Muscle layer of colon (tissue), 2 donors: ENCODE data around the gene ZNF414.

ENCODE experiments used
- H3K27ac ChIP-seq: one replicate; pipeline ENCODE4 v1.7.0; 2013; ENCODE audit warnings: low read depth, mild to moderate bottlenecking, low read length, moderate library complexity
- H3K27me3 ChIP-seq, 2 donors: one replicate each; pipeline ENCODE4 v1.7.0; 2013; ENCODE audit warnings: low read length in 2 of 2, mild to moderate bottlenecking in 2 of 2; ENCODE audit not compliant: insufficient read depth in 2 of 2, control insufficient read depth in 1 of 2
- H3K36me3 ChIP-seq: one replicate; pipeline ENCODE4 v1.7.0; 2013; ENCODE audit warnings: mild to moderate bottlenecking, low read length; ENCODE audit not compliant: insufficient read depth
- H3K4me1 ChIP-seq: one replicate; pipeline ENCODE4 v1.7.0; 2013; ENCODE audit warnings: mild to moderate bottlenecking, low read length; ENCODE audit not compliant: insufficient read depth
- H3K4me3 ChIP-seq, 2 donors: one replicate each; pipeline ENCODE4 v1.7.0; 2013; ENCODE audit warnings: low read length in 2 of 2, low read depth in 1 of 2, mild to moderate bottlenecking in 1 of 2, moderate library complexity in 1 of 2
- H3K9ac ChIP-seq: one replicate; pipeline ENCODE4 v1.7.0; 2013; ENCODE audit warnings: low read length
- H3K9me3 ChIP-seq: one replicate; pipeline ENCODE4 v1.7.0; 2013; ENCODE audit warnings: mild to moderate bottlenecking, low read length
- donor health status: abdominal sarcoma.
- donor health status: Adenocarcinoma of cecum.

ZNF414 gene

DNA sequence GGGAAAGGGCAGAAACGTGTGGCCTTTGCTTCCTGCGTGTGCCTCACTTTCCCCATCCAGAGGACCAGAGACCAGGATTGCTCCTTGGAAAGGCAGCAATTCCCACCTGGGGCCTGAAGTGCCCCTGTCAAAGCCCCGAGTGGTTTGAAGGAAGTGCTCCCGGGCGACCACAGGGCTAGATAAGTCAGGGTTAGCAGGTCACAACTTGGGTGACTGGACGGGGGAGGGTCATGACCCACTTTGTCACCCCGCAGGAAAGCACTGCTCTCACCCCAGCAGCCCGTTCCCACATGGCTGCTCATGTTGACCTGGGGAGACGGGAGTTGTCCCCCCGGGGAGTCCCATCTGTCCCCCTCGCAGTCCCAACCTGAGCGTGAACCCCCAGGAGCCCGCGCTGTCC, 12.0 kb downstream of the ZNF414 start:
- Histone ChIP-seq H3K27me3 (no peaks in the 10 kb centered on the region), H3K27ac (no peak overlapping the region), H3K36me3 (no peaks in the 10 kb centered on the region), H3K4me3 (no peak overlapping the region), H3K9me3 (no peaks in the 10 kb centered on the region), H3K4me1 (peaks cover 6% of the 10 kb centered on the region), H3K9ac (no peak overlapping the region)

DNA sequence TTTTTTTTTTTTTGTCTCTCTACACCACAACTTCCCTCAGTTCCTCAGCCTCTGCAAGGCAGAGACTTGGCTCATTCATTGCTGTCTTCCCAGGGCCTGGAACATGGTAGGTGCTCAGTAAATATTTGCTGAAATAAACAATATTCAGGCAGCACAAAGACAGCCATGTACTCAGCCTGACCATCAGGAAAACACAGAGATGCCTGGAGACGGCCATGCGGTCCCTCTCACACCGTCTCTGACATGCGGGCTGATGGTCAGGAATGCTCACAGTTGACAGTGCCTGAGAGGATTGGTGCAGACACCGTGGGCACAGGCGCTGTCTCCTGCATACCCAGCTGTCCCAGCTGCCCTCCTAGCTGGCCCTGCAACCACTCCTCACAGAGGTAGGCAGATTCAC, 12.5 kb downstream of the ZNF414 start:
- Histone ChIP-seq H3K4me1 (peaks cover 4% of the 10 kb centered on the region), H3K4me3 (no peak overlapping the region), H3K27ac (no peak overlapping the region), H3K9me3 (no peaks in the 10 kb centered on the region), H3K27me3 (no peaks in the 10 kb centered on the region), H3K9ac (no peak overlapping the region), H3K36me3 (no peaks in the 10 kb centered on the region)

DNA sequence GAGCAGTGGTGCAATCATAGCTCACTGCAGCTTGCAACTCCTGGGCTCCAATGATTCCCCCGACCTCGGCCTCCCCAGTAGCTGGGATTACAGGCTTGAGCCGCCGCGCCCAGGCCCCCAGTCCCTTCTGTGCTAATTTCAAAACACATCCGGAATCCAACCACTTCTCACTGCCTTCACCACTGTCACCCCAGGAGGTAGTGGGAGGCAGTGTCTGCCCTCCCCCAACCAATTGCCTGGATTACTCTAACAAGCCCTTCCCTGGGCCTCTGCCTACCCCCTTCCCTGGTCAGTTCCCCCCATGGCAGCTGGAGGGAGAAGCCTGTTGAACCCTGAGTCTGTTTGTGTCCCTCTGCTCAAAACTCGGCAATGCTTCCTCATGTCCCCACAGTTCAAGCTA, 13.8 kb downstream of the ZNF414 start:
- no peak overlapping the region for H3K9ac ChIP-seq
- H3K27me3 ChIP-seq, result no peaks in the 10 kb centered on the region
- H3K36me3 ChIP-seq, result no peaks in the 10 kb centered on the region
- H3K4me3 ChIP-seq, result no peak overlapping the region
- no peak overlapping the region for H3K27ac ChIP-seq
- no peaks in the 10 kb centered on the region for H3K4me1 ChIP-seq
- no peaks in the 10 kb centered on the region for H3K9me3 ChIP-seq

DNA sequence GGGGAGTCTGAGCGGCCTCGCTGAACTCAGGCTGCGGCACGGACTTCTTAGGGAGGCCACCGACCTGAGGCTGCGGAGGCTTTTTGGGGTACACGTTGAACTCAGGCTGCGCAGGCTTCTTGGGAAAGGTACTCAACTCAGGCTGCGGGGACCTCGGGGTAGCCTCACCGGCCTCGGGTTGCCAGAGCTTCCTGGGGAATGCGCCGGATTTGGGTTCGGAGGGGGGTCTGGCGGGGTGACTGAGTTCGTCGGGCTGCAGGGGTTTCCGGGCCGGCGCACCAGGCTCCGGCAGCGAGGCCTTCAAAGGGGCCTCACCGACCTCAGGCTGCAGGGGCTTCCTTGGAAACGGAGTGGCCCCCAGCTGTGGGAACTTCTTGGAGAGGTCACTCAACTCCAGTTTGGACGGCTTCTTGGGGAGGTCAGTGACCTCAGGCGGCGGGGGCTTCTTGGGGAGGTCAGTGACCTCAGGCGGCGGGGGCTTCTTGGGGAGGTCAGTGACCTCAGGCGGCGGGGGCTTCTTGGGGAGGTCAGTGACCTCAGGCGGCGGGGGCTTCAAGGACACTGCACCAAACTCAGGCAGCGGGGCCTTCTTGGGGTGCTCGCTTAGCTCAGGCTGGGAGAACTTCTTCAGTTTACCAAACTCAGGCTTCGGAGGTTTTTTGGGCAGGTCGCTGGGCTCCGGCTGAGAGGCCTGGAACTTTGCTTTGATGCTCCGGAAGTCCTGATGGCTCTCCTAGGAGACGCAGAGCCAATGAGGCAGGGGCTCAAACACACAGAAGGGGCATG, 14.7 kb downstream of the ZNF414 start:
- no peaks in the 10 kb centered on the region for H3K4me1 ChIP-seq
- H3K9ac ChIP-seq, result no peak overlapping the region
- H3K4me3 ChIP-seq, result no peak overlapping the region
- no peaks in the 10 kb centered on the region for H3K36me3 ChIP-seq
- H3K27ac ChIP-seq, result no peak overlapping the region
- no peaks in the 10 kb centered on the region for H3K27me3 ChIP-seq
- no peaks in the 10 kb centered on the region for H3K9me3 ChIP-seq

DNA sequence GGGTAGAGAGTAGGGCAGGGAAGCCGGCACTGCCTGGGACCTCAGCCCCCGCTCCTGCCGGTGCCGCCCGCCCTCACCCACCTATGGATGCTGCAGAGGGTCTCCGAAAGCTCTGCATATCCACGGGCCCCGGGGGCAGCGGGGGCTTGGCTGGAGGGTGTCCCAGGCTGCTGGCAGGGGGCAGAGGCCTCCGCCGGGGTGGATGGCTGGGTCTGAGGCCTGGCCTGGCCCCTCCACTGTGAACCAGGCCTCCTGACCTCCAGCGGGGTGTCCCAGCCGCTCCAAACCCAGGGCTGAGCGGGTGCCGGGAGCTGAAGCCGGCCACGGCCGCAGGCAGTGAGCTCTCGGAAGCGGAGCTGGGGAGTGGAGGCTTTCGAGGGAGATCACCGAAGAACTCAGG, 15.7 kb downstream of the ZNF414 start:
- H3K36me3 ChIP-seq, result no peaks in the 10 kb centered on the region
- H3K27me3 ChIP-seq, result no peaks in the 10 kb centered on the region
- H3K27ac ChIP-seq, result no peak overlapping the region
- no peaks in the 10 kb centered on the region for H3K4me1 ChIP-seq
- no peak overlapping the region for H3K4me3 ChIP-seq
- H3K9me3 ChIP-seq, result no peaks in the 10 kb centered on the region
- H3K9ac ChIP-seq, result no peak overlapping the region

DNA sequence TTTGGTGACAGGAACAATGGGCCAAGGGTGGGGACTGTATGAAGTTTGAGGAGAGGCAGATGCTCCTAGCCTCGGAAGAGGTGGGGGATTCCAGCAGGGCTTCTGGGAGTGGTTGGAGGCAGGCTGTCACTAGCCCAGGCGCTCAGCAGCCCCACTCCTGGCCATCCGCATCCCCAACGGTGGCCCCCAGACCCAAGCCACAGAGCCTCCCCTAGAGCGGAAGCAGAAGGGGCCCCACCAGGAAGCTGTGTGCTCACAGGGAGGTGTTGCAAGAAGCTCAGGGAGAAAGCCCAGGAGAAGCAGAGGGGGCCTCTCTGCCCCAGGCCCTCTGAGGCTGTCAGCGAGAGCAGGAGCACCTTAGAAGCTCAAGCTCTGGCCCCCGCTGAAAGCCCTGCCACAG, 19.8 kb downstream of the ZNF414 start:
- H3K4me1 ChIP-seq, result no peaks in the 10 kb centered on the region
- H3K9me3 ChIP-seq, result no peaks in the 10 kb centered on the region
- no peak overlapping the region for H3K9ac ChIP-seq
- peaks cover 7% of the 10 kb centered on the region for H3K36me3 ChIP-seq
- no peak overlapping the region for H3K27ac ChIP-seq
- H3K27me3 ChIP-seq, result no peaks in the 10 kb centered on the region
- no peak overlapping the region for H3K4me3 ChIP-seq

DNA sequence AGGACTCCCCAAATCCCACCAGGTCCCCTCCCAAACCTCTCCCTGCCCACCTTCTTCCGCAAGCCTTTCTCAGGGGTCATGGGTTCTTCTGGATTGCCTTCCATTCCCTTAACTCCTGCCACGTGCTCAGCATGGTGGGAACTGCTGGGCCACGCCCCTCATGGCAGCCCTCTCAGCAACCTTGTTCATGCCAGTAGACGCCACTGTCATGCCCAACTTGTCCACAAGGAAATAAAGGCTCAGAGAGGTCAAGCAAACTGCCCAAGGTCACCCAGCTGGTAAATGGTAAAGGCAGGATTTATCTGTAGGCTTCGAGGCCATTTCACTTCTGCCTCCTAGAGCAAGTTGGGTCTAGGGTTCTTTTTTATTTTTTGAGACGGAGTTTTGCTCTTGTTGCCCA, 22.4 kb downstream of the ZNF414 start:
- no peaks in the 10 kb centered on the region for H3K27me3 ChIP-seq
- no peak overlapping the region for H3K9ac ChIP-seq
- peaks cover 33% of the 10 kb centered on the region for H3K36me3 ChIP-seq
- H3K27ac ChIP-seq, result no peak overlapping the region
- no peak overlapping the region for H3K4me3 ChIP-seq
- no peaks in the 10 kb centered on the region for H3K4me1 ChIP-seq
- no peaks in the 10 kb centered on the region for H3K9me3 ChIP-seq

DNA sequence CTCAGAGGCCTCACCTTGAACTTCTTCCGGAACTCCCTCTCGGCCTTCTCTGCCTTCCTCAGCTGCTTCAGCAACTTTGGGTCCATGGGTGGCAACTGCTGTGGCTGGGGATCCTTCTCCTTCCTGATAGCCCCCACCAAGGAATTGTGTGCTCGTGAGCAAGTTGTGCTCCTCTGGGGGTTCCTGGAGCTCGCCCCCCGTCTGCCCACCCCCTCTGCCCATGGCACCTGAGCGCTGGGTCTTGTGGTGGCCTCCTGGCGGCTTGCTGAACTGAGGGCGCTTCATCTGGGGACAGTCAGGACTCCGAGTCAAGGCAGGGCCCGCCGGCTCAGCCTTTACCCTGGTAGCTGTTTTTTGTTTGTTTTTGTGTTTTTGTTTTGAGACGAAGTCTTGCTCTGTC, 23.1 kb downstream of the ZNF414 start:
- H3K4me3 ChIP-seq, result no peak overlapping the region
- H3K9ac ChIP-seq, result no peak overlapping the region
- H3K36me3 ChIP-seq, result peaks cover 40% of the 10 kb centered on the region

DNA sequence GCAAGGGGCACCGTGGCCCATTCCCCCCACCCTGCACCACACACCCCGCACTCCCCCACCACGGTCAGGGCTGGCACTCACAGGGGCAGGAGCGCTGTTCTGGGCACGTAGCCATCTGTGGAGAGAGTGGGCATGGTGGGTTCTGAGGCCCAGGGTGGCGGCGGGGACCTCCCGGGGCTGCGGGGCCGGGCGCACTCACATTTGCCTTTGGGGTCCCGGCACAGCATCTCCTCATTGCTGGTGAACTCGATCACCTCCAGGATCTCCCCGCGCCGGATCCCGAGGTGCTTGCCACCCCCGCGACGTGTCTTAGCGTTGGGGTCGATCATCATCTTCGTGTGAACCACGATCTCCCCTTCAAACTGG, 23.6 kb downstream of the ZNF414 start:
- Histone ChIP-seq H3K9me3 (no peaks in the 10 kb centered on the region), H3K9ac (no peak overlapping the region), H3K4me3 (no peak overlapping the region), H3K4me1 (no peaks in the 10 kb centered on the region), H3K27me3 (no peaks in the 10 kb centered on the region), H3K36me3 (peaks cover 45% of the 10 kb centered on the region), H3K27ac (no peak overlapping the region)

More for the DNA sequence above, 23.1 kb downstream of the ZNF414 start:
- no peaks in the 10 kb centered on the region for H3K27me3 ChIP-seq
- no peak overlapping the region for H3K27ac ChIP-seq
- H3K9me3 ChIP-seq, result no peaks in the 10 kb centered on the region
- H3K4me1 ChIP-seq, result no peaks in the 10 kb centered on the region

DNA sequence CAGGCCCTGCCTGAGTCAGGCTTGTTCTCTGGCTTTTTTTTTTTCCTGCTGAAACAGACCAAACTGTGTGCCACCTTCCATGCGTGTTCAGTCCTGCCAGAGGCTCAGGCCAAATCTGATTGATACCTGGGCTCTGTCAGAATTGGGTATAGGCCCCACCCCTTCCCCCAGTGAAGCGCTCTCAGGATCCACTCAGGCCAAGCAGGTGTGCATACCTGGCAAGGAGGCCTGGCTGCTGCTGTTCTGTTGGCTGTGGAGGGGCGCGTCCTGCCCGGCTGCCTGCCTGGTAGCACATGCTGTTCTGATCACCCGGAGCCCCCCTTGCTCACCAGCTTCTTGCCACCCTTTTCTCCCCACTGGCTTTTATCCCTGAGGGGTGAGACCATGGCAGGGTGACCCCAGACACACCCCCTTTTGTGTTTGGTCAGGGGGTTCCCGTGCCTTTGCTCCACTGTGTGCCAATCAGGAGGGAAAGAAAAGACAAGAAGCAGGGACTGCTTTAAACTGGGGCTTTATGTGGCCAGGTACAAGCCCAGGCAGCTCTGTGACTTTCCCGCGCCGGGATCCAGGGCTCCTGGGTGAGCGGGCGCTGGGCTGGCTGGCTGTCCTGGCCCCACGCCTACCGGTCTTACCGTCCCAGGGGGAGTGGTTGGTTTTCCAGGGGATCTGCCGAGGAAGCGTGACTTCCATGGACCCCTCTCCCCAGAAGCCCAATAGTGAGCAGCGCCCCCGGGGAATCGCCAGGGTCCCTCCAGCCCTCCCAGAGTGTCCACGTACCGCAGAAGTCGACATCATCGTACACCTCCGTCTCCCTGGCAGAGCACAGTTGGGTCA, 24.2 kb downstream of the ZNF414 start:
- Histone ChIP-seq H3K4me1 (no peaks in the 10 kb centered on the region), H3K9me3 (no peaks in the 10 kb centered on the region), H3K36me3 (peaks cover 51% of the 10 kb centered on the region), H3K27ac (no peak overlapping the region), H3K4me3 (no peak overlapping the region), H3K9ac (no peak overlapping the region), H3K27me3 (no peaks in the 10 kb centered on the region)

DNA sequence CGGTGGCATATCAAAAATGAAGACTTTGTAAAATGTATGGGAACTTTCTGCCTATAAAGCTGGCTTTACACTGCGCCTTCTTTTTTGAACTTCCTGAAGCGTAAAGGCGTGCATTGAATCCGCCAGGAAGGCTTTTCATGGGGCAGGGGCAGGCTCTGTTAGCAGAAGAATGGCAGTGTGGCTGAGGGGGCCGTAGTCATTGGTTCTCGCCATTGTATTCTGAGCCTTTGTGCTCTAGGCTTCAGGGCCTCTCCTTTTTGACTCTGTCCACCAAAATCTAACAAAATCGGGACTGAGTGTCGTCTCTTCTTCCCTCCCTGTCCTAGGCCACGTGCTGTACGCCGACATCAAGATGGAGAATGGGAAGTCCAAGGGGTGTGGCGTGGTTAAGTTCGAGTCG, 25.6 kb downstream of the ZNF414 start:
- Histone ChIP-seq H3K27me3 (no peaks in the 10 kb centered on the region), H3K27ac (no peak overlapping the region), H3K9ac (no peak overlapping the region), H3K9me3 (no peaks in the 10 kb centered on the region), H3K36me3 (peaks cover 63% of the 10 kb centered on the region), H3K4me3 (no peak overlapping the region), H3K4me1 (no peaks in the 10 kb centered on the region)
